Esophagus squamous epithelium (tissue), 5 donors: ENCODE results near the gene DLX5. TPM values are rescaled to one million over a fixed set of nuclear protein-coding genes. Genes with fewer than 3 reads are reported as not detected.
"Not testable (repeated sequence)": the region's sequence is repeated elsewhere in the genome, so short reads cannot be mapped to it uniquely, and the experiment has no call there.

Source experiments
- DNase-seq: peaks from one replicate; lab custom pipeline; 2025; lab: John Stamatoyannopoulos, UW
- H3K27ac ChIP-seq, 4 donors: fragments of 200-600 bp; sonication (generic); one replicate each; pipeline ENCODE4 v1.5.1; 2016 to 2019; ENCODE audit warnings: mild to moderate bottlenecking in 1 of 4
- H3K27me3 ChIP-seq, 4 donors: fragments of 200-600 bp; sonication (generic); 1 replicate in 3 of 4; 2 replicates in 1 of 4; pipeline versions ENCODE4 v1.5.1 to v1.6.0; 2017 to 2021; ENCODE audit warnings: antibody characterized with exemption in 1 of 4
- H3K36me3 ChIP-seq, 3 donors: fragments of 200-600 bp; sonication (generic); one replicate each; pipeline ENCODE4 v1.5.1; 2016 to 2019
- H3K4me1 ChIP-seq, 3 donors: fragments of 200-600 bp; sonication (generic); one replicate each; pipeline ENCODE4 v1.5.1; 2017 to 2019
- H3K4me3 ChIP-seq, 4 donors: fragments of 200-600 bp; sonication (generic); 1 replicate in 3 of 4; 2 replicates in 1 of 4; pipeline ENCODE4 v1.5.1; 2016 to 2019; ENCODE audit warnings: mild to moderate bottlenecking in 2 of 4, moderate library complexity in 1 of 4
- H3K9me3 ChIP-seq, 3 donors: fragments of 200-600 bp; sonication (generic); one replicate each; pipeline ENCODE4 v1.5.1; 2016 to 2019
- CTCF ChIP-seq, 6 experiments: fragments of 450-650 bp in 4 of 6; fragments of 200-600 bp in 2 of 6; sonication (generic) in 2 of 6; IDR thresholded peaks; one replicate each; pipeline ENCODE4 v1.5.1; 2016 to 2019; ENCODE audit warnings: antibody characterized with exemption in 6 of 6, mild to moderate bottlenecking in 4 of 6, moderate library complexity in 4 of 6
- POLR2A ChIP-seq, 4 donors: fragments of 450-650 bp; IDR thresholded peaks; one replicate each; pipeline ENCODE4 v1.6.1; 2017; ENCODE audit warnings: antibody characterized with exemption in 4 of 4, mild to moderate bottlenecking in 4 of 4, moderate library complexity in 3 of 4
- WGBS, 2 donors: methylation state at CpG; one replicate each; pipeline ENCODE4 v1.1.5; 2018; 5-methylcytosine and 5-hydroxymethylcytosine counted together
- intact Hi-C: fragments of 100-400 bp; cut with DNase I; formaldehyde crosslinking; loops from one replicate; pipeline ENCODE4 v1.15.0; 2022
- total RNA-seq, 4 donors: library from RNA; depleted of rRNA; stranded (reverse); fragments of >200 nt; gene quantifications; one replicate each; pipeline ENCODE4 v1.1.0, GENCODE V29; 2016
- donor health status: DM: yes; HTN: yes; CAD: no.

The DLX5 gene
- 1 to 10 TPM in 3 of 4 donors, not detected in 1; 1.3 to 1.8 (median 1.7) TPM for total RNA-seq

- Histone ChIP-seq H3K4me3 (peak within 1 kb of the TSS; percentile 48 to 70 (median 54)), H3K27ac (peak within 1 kb of the TSS; percentile 39 to 60 (median 48)), H3K36me3 (no peaks in the 10 kb centered on the region), H3K27me3 (peaks cover 7 to 99% (median 23%) of the 10 kb centered on the region in 4 donors), H3K4me1 (peaks cover 15 to 73% (median 27%) of the 10 kb centered on the region in 3 donors), H3K9me3 (no peaks in the 10 kb centered on the region)
- intact Hi-C loops, result loop anchor here (5.0 kb wide), 1 partner anchor 602 kb away; no protein-coding TSS in a partner anchor
- 2 to 4% methylated on average over 17 to 36 of the region's 60 CpGs for WGBS, 2 donors
- DNase-seq, result no peak
- TF ChIP-seq CTCF (IDR thresholded peaks at IDR 0.05) (no peak), POLR2A (IDR thresholded peaks at IDR 0.05) (peak in 3 of 4 donors; percentile 18 to 61 (median 19))
Measured at GRCh38 chr7:97024209-97025129, at the start of gene DLX5. Gene DLX5, minus strand, starts transcription at chr7:97024831. Its CDS starts 208 bp downstream, at chr7:97024623.

DNA sequence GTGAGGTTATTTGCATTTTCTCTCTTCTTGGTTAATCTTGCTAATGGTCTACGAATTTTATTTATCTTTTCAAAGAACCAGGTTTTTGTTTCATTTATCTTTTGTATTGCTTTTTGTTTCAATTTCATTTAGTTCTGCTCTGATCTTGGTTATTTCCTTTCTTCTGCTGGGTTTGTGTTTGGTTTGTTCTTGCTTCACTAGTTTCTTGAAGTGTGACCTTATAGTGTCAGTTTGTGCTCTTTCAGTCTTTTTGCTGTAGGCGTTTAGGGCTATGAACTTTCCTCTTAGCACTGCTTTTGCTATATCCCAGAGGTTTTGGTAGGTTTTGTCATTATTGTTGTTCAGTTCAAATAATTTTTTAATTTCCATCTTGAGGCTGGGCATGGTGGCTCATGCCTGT lies 47.4 kb upstream of the DLX5 start:
- DNase-seq, H3K4me1 ChIP-seq, H3K27ac ChIP-seq, H3K4me3 ChIP-seq, H3K36me3 ChIP-seq, H3K9me3 ChIP-seq, intact Hi-C loops: not testable (repeated sequence)
- peaks cover 0 to 17% (median 0%) of the 10 kb centered on the region in 4 donors for H3K27me3 ChIP-seq
- WGBS, 2 donors, result 45 to 50% methylated on average over 2 of the region's 2 CpGs

GRCh38 chr7:97064972-97065587 lies 40.4 kb upstream of the DLX5 start:
- TF ChIP-seq CTCF (IDR thresholded peaks at IDR 0.05) (peak in 5 of 6 experiments; percentile 10 to 65 (median 46)), POLR2A (IDR thresholded peaks at IDR 0.05) (no peak)
- Histone ChIP-seq H3K4me3 (no peak overlapping the region), H3K27me3 (peaks cover 0 to 3% (median 0%) of the 10 kb centered on the region in 4 donors), H3K9me3 (no peaks in the 10 kb centered on the region), H3K36me3 (no peaks in the 10 kb centered on the region), H3K27ac (no peak overlapping the region), H3K4me1 (no peaks in the 10 kb centered on the region)
- intact Hi-C loops, result no loop called here
- no peak for DNase-seq
- WGBS, 2 donors, result 40% methylated on average over 5 of the region's 5 CpGs

GRCh38 chr7:97064020-97064419 lies 39.4 kb upstream of the DLX5 start:
- TF ChIP-seq CTCF (IDR thresholded peaks at IDR 0.05), result no peak
- no peak for TF ChIP-seq POLR2A (IDR thresholded peaks at IDR 0.05)
- Histone ChIP-seq H3K4me1 (no peaks in the 10 kb centered on the region), H3K4me3 (no peak overlapping the region), H3K36me3 (no peaks in the 10 kb centered on the region), H3K9me3 (peaks cover 0 to 4% (median 0%) of the 10 kb centered on the region in 3 donors), H3K27me3 (no peaks in the 10 kb centered on the region), H3K27ac (no peak overlapping the region)
- no peak for DNase-seq
- intact Hi-C loops, result no loop called here
- 46 to 51% methylated on average over 3 of the region's 3 CpGs for WGBS, 2 donors

DNA sequence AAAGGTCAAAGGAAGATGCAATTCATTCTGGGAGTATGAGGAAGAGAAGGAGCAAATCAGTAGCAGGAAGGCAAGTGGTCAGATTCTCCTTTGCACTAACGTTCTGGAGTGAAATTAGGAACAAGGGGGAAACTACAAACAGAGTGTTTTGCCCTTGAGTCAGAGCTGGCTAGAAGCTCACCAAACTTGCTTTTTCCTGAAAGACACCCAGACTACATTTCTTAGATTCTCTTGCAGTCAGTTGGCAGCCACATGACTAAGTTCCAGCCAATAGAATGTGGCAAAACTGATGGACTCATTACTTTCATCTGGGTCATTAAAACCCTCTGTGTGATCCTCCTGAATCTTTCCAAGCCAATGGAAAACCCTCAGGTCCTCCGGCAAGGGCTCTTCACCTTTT lies 18.6 kb upstream of the DLX5 start:
- 55 to 68% methylated on average over 2 of the region's 2 CpGs for WGBS, 2 donors
- intact Hi-C loops, result no loop called here
- H3K27me3 ChIP-seq, result peaks cover 0 to 71% (median 0%) of the 10 kb centered on the region in 4 donors
- no peaks in the 10 kb centered on the region for H3K9me3 ChIP-seq
- H3K36me3 ChIP-seq, result no peaks in the 10 kb centered on the region
- no peak overlapping the region for H3K4me3 ChIP-seq
- no peaks in the 10 kb centered on the region for H3K4me1 ChIP-seq
- no peak for DNase-seq
- H3K27ac ChIP-seq, result no peak overlapping the region
- TF ChIP-seq POLR2A (IDR thresholded peaks at IDR 0.05) (no peak), CTCF (IDR thresholded peaks at IDR 0.05) (no peak)
